Activated naive CD4-positive, alpha-beta T cell treated with anti-CD3 and anti-CD28 coated beads, Interleukin-2, amount 50 U/mL, for 72 hours (primary cell): ENCODE measurements around the gene RFX8. TPM values are rescaled to one million over a fixed set of nuclear protein-coding genes. Genes with fewer than 3 reads are reported as not detected.

Experiments
- ATAC-seq, 2 donors: fragments of 150-1000 bp; cut with Tn5 transposase; 2 replicates each; pipeline ENCODE4 v1.10.0; 2021; ENCODE audit warnings: mild to moderate bottlenecking in 2 of 2, moderate library complexity in 2 of 2
- DNase-seq, 2 donors: peaks; one replicate each; pipeline ENCODE4 v3.0.0; 2021 to 2022; ENCODE audit warnings: low spot score in 2 of 2
- H3K27ac Mint-ChIP-seq, 2 donors: one replicate each; pipeline ENCODE4 v1.8.0; 2022; ENCODE audit warnings: mild to moderate bottlenecking in 2 of 2, mixed read lengths in 2 of 2
- H3K36me3 Mint-ChIP-seq, 2 donors: one replicate each; pipeline ENCODE4 v1.8.0; 2022; ENCODE audit warnings: mixed read lengths in 2 of 2
- H3K9me3 Mint-ChIP-seq, 2 donors: one replicate each; pipeline ENCODE4 v1.8.0; 2022; ENCODE audit warnings: mixed read lengths in 2 of 2
- total RNA-seq, 2 donors: library from RNA; stranded (reverse); gene quantifications; one replicate each; pipeline ENCODE4 v1.2.3, GENCODE V29; 2022

RFX8 gene
- total RNA-seq, 2 donors from 2014 or later = 0.76 to 1.9 TPM

- peak; percentile 57 to 67 for ATAC-seq
- no peak for DNase-seq
- Mint-ChIP-seq H3K27ac (peak overlapping the region in 1 of 2 donors; percentile 43), H3K36me3 (no peaks in the 10 kb centered on the region), H3K9me3 (no peaks in the 10 kb centered on the region)
Observed at GRCh38 chr2:101432411-101433181, 42.3 kb downstream of the RFX8 start.

GRCh38 chr2:101431486-101431885, 43.4 kb downstream of the RFX8 start:
- H3K27ac Mint-ChIP-seq = no peak overlapping the region
- no peaks in the 10 kb centered on the region for H3K9me3 Mint-ChIP-seq

GRCh38 chr2:101430156-101430555, 44.8 kb downstream of the RFX8 start:
- DNase-seq (no peak), ATAC-seq (no peak)
- H3K36me3 Mint-ChIP-seq = no peaks in the 10 kb centered on the region
- H3K27ac Mint-ChIP-seq = no peak overlapping the region
- H3K9me3 Mint-ChIP-seq = no peaks in the 10 kb centered on the region

More at GRCh38 chr2:101431486-101431885, 43.4 kb downstream of the RFX8 start:
- ATAC-seq = no peak
- no peak for DNase-seq
- H3K36me3 Mint-ChIP-seq = no peaks in the 10 kb centered on the region

- no peak for ATAC-seq
- no peaks in the 10 kb centered on the region for H3K9me3 Mint-ChIP-seq
Observed at GRCh38 chr2:101429453-101429852, 45.5 kb downstream of the RFX8 start.

GRCh38 chr2:101428422-101429176, 46.3 kb downstream of the RFX8 start:
- H3K9me3 Mint-ChIP-seq = no peaks in the 10 kb centered on the region
- ATAC-seq (no peak), DNase-seq (no peak)
- no peak overlapping the region for H3K27ac Mint-ChIP-seq
- no peaks in the 10 kb centered on the region for H3K36me3 Mint-ChIP-seq

More at GRCh38 chr2:101429453-101429852, 45.5 kb downstream of the RFX8 start:
- DNase-seq = no peak
- H3K27ac Mint-ChIP-seq = no peak overlapping the region
- no peaks in the 10 kb centered on the region for H3K36me3 Mint-ChIP-seq

- no peak for DNase-seq
- no peak for ATAC-seq
- Mint-ChIP-seq H3K36me3 (no peaks in the 10 kb centered on the region), H3K27ac (no peak overlapping the region), H3K9me3 (no peaks in the 10 kb centered on the region)
Observed at GRCh38 chr2:101427743-101428142, 47.2 kb downstream of the RFX8 start.

GRCh38 chr2:101427240-101427639, 47.7 kb downstream of the RFX8 start:
- H3K36me3 Mint-ChIP-seq = no peaks in the 10 kb centered on the region
- ATAC-seq = no peak
- H3K27ac Mint-ChIP-seq = no peak overlapping the region
- no peaks in the 10 kb centered on the region for H3K9me3 Mint-ChIP-seq
- no peak for DNase-seq

- no peak for DNase-seq
- H3K27ac Mint-ChIP-seq = no peak overlapping the region
- H3K36me3 Mint-ChIP-seq = no peaks in the 10 kb centered on the region
- H3K9me3 Mint-ChIP-seq = no peaks in the 10 kb centered on the region
- ATAC-seq = no peak
Observed at GRCh38 chr2:101426822-101427221, 48.1 kb downstream of the RFX8 start.

GRCh38 chr2:101420623-101421022, 54.3 kb downstream of the RFX8 start:
- no peak for DNase-seq
- Mint-ChIP-seq H3K9me3 (no peaks in the 10 kb centered on the region), H3K36me3 (no peaks in the 10 kb centered on the region), H3K27ac (no peak overlapping the region)
- no peak for ATAC-seq

GRCh38 chr2:101419096-101419663, 55.7 kb downstream of the RFX8 start:
- H3K9me3 Mint-ChIP-seq = no peaks in the 10 kb centered on the region
- DNase-seq (peak in 1 of 2 donors; percentile 70), ATAC-seq (peak; percentile 71 to 79)

GRCh38 chr2:101418460-101419095, 56.3 kb downstream of the RFX8 start:
- no peaks in the 10 kb centered on the region for H3K9me3 Mint-ChIP-seq
- no peak for ATAC-seq
- H3K36me3 Mint-ChIP-seq = no peaks in the 10 kb centered on the region
- peak overlapping the region in 1 of 2 donors; percentile 10 for H3K27ac Mint-ChIP-seq
- no peak for DNase-seq

More at GRCh38 chr2:101419096-101419663, 55.7 kb downstream of the RFX8 start:
- H3K36me3 Mint-ChIP-seq = no peaks in the 10 kb centered on the region
- peak overlapping the region in 1 of 2 donors; percentile 10 for H3K27ac Mint-ChIP-seq

GRCh38 chr2:101416609-101417008, 58.3 kb downstream of the RFX8 start:
- no peaks in the 10 kb centered on the region for H3K9me3 Mint-ChIP-seq
- ATAC-seq (no peak), DNase-seq (no peak)
- no peaks in the 10 kb centered on the region for H3K36me3 Mint-ChIP-seq
- H3K27ac Mint-ChIP-seq = no peak overlapping the region

- Mint-ChIP-seq H3K9me3 (no peaks in the 10 kb centered on the region), H3K36me3 (no peaks in the 10 kb centered on the region)
- ATAC-seq = no peak
Observed at GRCh38 chr2:101415884-101416283, 59.0 kb downstream of the RFX8 start.

GRCh38 chr2:101415220-101415619, 59.7 kb downstream of the RFX8 start:
- DNase-seq (no peak), ATAC-seq (no peak)
- Mint-ChIP-seq H3K36me3 (no peaks in the 10 kb centered on the region), H3K9me3 (no peaks in the 10 kb centered on the region), H3K27ac (no peak overlapping the region)

More at GRCh38 chr2:101415884-101416283, 59.0 kb downstream of the RFX8 start:
- no peak overlapping the region for H3K27ac Mint-ChIP-seq
- DNase-seq = no peak

- Mint-ChIP-seq H3K9me3 (no peaks in the 10 kb centered on the region), H3K27ac (no peak overlapping the region), H3K36me3 (no peaks in the 10 kb centered on the region)
- no peak for ATAC-seq
- DNase-seq = no peak
Observed at GRCh38 chr2:101412092-101412694, 62.7 kb downstream of the RFX8 start.

- Mint-ChIP-seq H3K9me3 (no peaks in the 10 kb centered on the region), H3K27ac (no peak overlapping the region), H3K36me3 (no peaks in the 10 kb centered on the region)
- DNase-seq (no peak), ATAC-seq (no peak)
Observed at GRCh38 chr2:101410746-101411145, 64.2 kb downstream of the RFX8 start.
